ENCODE measurements around the gene CYB5R2. TPM values are rescaled to one million over a fixed set of nuclear protein-coding genes. Genes with fewer than 3 reads are reported as not detected.

The CYB5R2 gene
- total RNA-seq, 4 donors from 2014 or later = 10.5 to 29.2 (median 24.1) TPM

GRCh38 chr11:7688238-7688826 is 15.0 kb upstream of the CYB5R2 start:
- intact Hi-C loops (cut with DNase I; ENCODE audit: low total_unique reads) = loop anchor here (5.0 kb wide), 1 partner anchor 116 kb away; no protein-coding TSS in a partner anchor
- TF ChIP-seq POLR2A (IDR thresholded peaks at IDR 0.05) = no peak
- TF ChIP-seq, protein P1, sequence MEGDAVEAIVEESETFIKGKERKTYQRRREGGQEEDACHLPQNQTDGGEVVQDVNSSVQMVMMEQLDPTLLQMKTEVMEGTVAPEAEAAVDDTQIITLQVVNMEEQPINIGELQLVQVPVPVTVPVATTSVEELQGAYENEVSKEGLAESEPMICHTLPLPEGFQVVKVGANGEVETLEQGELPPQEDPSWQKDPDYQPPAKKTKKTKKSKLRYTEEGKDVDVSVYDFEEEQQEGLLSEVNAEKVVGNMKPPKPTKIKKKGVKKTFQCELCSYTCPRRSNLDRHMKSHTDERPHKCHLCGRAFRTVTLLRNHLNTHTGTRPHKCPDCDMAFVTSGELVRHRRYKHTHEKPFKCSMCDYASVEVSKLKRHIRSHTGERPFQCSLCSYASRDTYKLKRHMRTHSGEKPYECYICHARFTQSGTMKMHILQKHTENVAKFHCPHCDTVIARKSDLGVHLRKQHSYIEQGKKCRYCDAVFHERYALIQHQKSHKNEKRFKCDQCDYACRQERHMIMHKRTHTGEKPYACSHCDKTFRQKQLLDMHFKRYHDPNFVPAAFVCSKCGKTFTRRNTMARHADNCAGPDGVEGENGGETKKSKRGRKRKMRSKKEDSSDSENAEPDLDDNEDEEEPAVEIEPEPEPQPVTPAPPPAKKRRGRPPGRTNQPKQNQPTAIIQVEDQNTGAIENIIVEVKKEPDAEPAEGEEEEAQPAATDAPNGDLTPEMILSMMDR (IDR thresholded peaks at IDR 0.05) = peak; percentile 68 to 85 (median 77)

DNA sequence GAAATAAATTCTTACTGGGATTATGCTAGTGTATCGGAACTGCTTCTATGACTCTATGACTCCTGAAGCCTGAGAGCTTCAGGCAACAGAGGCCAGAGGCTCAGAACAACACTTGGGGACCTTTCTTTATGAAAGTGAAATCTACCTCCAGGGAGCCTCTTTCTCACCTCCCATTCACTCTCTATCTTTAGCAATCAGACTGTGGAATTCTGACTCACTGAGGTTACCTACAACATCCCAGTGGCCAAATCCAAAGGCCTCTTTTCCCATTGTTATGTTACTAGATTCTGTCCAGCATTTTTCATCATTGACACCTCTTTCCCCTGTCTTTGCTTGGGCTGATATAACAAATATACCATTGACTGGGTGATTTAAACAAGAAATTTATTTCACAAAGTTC is 14.1 kb upstream of the CYB5R2 start:
- Histone ChIP-seq H3K27me3 (no peaks in the 10 kb centered on the region), H3K9me3 (no peaks in the 10 kb centered on the region), H3K4me1 (no peaks in the 10 kb centered on the region), H3K4me3 (no peak overlapping the region), H3K27ac (no peak overlapping the region), H3K36me3 (no peaks in the 10 kb centered on the region)
- intact Hi-C loops (cut with DNase I; ENCODE audit: low total_unique reads) = loop anchor here (5.0 kb wide), 1 partner anchor 115 kb away; no protein-coding TSS in a partner anchor
- TF ChIP-seq POLR2A (IDR thresholded peaks at IDR 0.05) = no peak
- TF ChIP-seq, protein P1 (IDR thresholded peaks at IDR 0.05) = no peak
- no peak for DNase-seq

More at GRCh38 chr11:7688238-7688826, 15.0 kb upstream of the CYB5R2 start:
- no peak overlapping the region for H3K27ac ChIP-seq
- no peaks in the 10 kb centered on the region for H3K4me1 ChIP-seq
- DNase-seq = no peak
- H3K4me3 ChIP-seq = no peak overlapping the region
- H3K9me3 ChIP-seq = no peaks in the 10 kb centered on the region
- H3K27me3 ChIP-seq = no peaks in the 10 kb centered on the region
- H3K36me3 ChIP-seq = no peaks in the 10 kb centered on the region

GRCh38 chr11:7686761-7687160 is 13.5 kb upstream of the CYB5R2 start:
- H3K4me1 ChIP-seq = no peaks in the 10 kb centered on the region
- no peak overlapping the region for H3K4me3 ChIP-seq
- H3K27ac ChIP-seq = no peak overlapping the region
- no peaks in the 10 kb centered on the region for H3K9me3 ChIP-seq
- TF ChIP-seq POLR2A (IDR thresholded peaks at IDR 0.05) = no peak
- TF ChIP-seq, protein P1 (IDR thresholded peaks at IDR 0.05) = no peak
- no peaks in the 10 kb centered on the region for H3K36me3 ChIP-seq
- no peaks in the 10 kb centered on the region for H3K27me3 ChIP-seq
- intact Hi-C loops (cut with DNase I; ENCODE audit: low total_unique reads) = loop anchor here (5.0 kb wide), 1 partner anchor 114 kb away; no protein-coding TSS in a partner anchor
- no peak for DNase-seq

- H3K4me1 ChIP-seq = peaks cover 0 to 5% of the 10 kb centered on the region in 2 donors
- no peaks in the 10 kb centered on the region for H3K9me3 ChIP-seq
- H3K27me3 ChIP-seq = no peaks in the 10 kb centered on the region
- no peak overlapping the region for H3K27ac ChIP-seq
- no peak for DNase-seq
- H3K4me3 ChIP-seq = no peak overlapping the region
- intact Hi-C loops (cut with DNase I; ENCODE audit: low total_unique reads) = no loop called here
- TF ChIP-seq, protein P1 (IDR thresholded peaks at IDR 0.05) = no peak
- TF ChIP-seq POLR2A (IDR thresholded peaks at IDR 0.05) = no peak
- no peaks in the 10 kb centered on the region for H3K36me3 ChIP-seq
Measured at GRCh38 chr11:7683571-7683970, 10.3 kb upstream of the CYB5R2 start.

DNA sequence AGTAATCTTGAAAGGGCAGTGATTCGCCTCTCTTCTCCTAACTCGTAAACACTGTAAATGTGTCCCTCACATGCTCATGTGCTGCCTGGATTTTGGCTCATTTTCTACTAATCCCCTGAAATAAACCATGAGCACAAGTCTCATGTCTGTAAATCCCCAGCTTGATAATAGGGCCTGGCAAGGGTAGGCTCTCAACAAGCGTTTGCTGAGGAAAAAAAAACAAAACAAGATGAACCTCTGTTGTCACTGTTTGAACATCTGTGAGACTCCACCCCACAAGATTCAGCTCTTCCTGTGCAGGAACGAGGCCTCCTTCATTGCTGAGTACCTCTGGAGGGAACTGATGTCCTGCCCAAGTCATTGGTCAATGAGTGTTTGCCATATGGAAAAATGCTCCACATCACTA is 4.5 kb upstream of the CYB5R2 start:
- Histone ChIP-seq H3K27me3 (no peaks in the 10 kb centered on the region), H3K4me1 (peaks cover 4 to 12% of the 10 kb centered on the region in 2 donors), H3K36me3 (no peaks in the 10 kb centered on the region), H3K27ac (peak overlapping the region; percentile 74 to 91), H3K4me3 (no peak overlapping the region), H3K9me3 (no peaks in the 10 kb centered on the region)
- intact Hi-C loops (cut with DNase I; ENCODE audit: low total_unique reads) = no loop called here
- DNase-seq = peak in 1 of 2 donors; percentile 69
- TF ChIP-seq POLR2A (IDR thresholded peaks at IDR 0.05) = no peak
- TF ChIP-seq, protein P1 (IDR thresholded peaks at IDR 0.05) = no peak
